HG03108 (cell line): ENCODE results near the gene SCAPER.
A peak's percentile ranks its signal among the peaks of the same experiment; 100 is the strongest.

Source experiments
- ATAC-seq: cut with Tn5 transposase; IDR thresholded peaks from one replicate; pipeline ENCODE4 v1.9.1; 2021; ENCODE audit warnings: moderate library complexity; ENCODE audit not compliant: unreplicated experiment

Gene SCAPER

GRCh38 chr15:76905013-76905839 is at the start of gene SCAPER:
TSS of gene SCAPER (minus strand) at chr15:76905340. CDS start at chr15:76883817, 21,523 bp downstream.
- ATAC-seq: peak; percentile 78

- no peak for ATAC-seq
Measured at GRCh38 chr15:76954744-76955143, 49.6 kb upstream of the SCAPER start.

- no peak for ATAC-seq
Measured at GRCh38 chr15:76953913-76954312, 48.8 kb upstream of the SCAPER start.

- no peak for ATAC-seq
Measured at GRCh38 chr15:76951220-76951619, 46.1 kb upstream of the SCAPER start.

GRCh38 chr15:76947454-76947853 is 42.3 kb upstream of the SCAPER start:
- ATAC-seq: no peak

GRCh38 chr15:76945494-76946093 is 40.5 kb upstream of the SCAPER start:
- no peak for ATAC-seq

- no peak for ATAC-seq
Measured at GRCh38 chr15:76942331-76942730, 37.2 kb upstream of the SCAPER start.

- no peak for ATAC-seq
Measured at GRCh38 chr15:76941636-76942035, 36.5 kb upstream of the SCAPER start.

- ATAC-seq: no peak
Measured at GRCh38 chr15:76939715-76940114, 34.6 kb upstream of the SCAPER start.

- no peak for ATAC-seq
Measured at GRCh38 chr15:76938752-76939151, 33.6 kb upstream of the SCAPER start.

GRCh38 chr15:76936671-76937070 is 31.5 kb upstream of the SCAPER start:
- no peak for ATAC-seq

GRCh38 chr15:76935620-76936019 is 30.5 kb upstream of the SCAPER start:
- no peak for ATAC-seq

- no peak for ATAC-seq
Measured at GRCh38 chr15:76932135-76932966, 27.2 kb upstream of the SCAPER start.

- peak; percentile 98 for ATAC-seq
Measured at GRCh38 chr15:76931397-76932134, 26.4 kb upstream of the SCAPER start, which contains the start of gene RCN2. TSS of gene RCN2 (plus strand) at chr15:76931749. CDS start at chr15:76931842, 93 bp downstream.

GRCh38 chr15:76930831-76931396 is 25.8 kb upstream of the SCAPER start:
- no peak for ATAC-seq

- ATAC-seq: no peak
Measured at GRCh38 chr15:76929011-76929760, 24.0 kb upstream of the SCAPER start.

- no peak for ATAC-seq
Measured at GRCh38 chr15:76928201-76928600, 23.1 kb upstream of the SCAPER start.

- no peak for ATAC-seq
Measured at GRCh38 chr15:76916369-76916768, 11.2 kb upstream of the SCAPER start.

- no peak for ATAC-seq
Measured at GRCh38 chr15:76913737-76914136, 8.6 kb upstream of the SCAPER start.

GRCh38 chr15:76912430-76912829 is 7.3 kb upstream of the SCAPER start:
- no peak for ATAC-seq
